Measurements from ENCODE around the gene RTKN.
A peak's percentile ranks its signal among the peaks of the same experiment; 100 is the strongest.
"Not testable (repeated sequence)": the region's sequence is repeated elsewhere in the genome, so short reads cannot be mapped to it uniquely, and the experiment has no call there.

Gene RTKN

GRCh38 chr2:74441690-74442482 lies at the start of gene RTKN:
Gene RTKN (minus strand): TSS chr2:74441937. CDS start chr2:74441816, 121 bp downstream.
- peak; percentile 31 to 55 for ATAC-seq

GRCh38 chr2:74489906-74490305 lies 48.2 kb upstream of the RTKN start:
- no peak for ATAC-seq

- no peak for ATAC-seq
Measured at GRCh38 chr2:74488643-74489481, 47.1 kb upstream of the RTKN start.

GRCh38 chr2:74486141-74486540 lies 44.4 kb upstream of the RTKN start:
- ATAC-seq = no peak

- not testable (repeated sequence) for ATAC-seq
Measured at GRCh38 chr2:74483675-74484164, 42.0 kb upstream of the RTKN start.

GRCh38 chr2:74482801-74483674 lies 41.3 kb upstream of the RTKN start, which contains the start of the genes CCDC142 and TTC31:
Gene CCDC142 (minus strand): TSS chr2:74482998. CDS start chr2:74482837, 161 bp downstream.
Gene TTC31 (plus strand): TSS chr2:74483081. CDS start chr2:74483096, 15 bp downstream.
- peak; percentile 93 to 95 for ATAC-seq

GRCh38 chr2:74481961-74482800 lies 40.4 kb upstream of the RTKN start:
- ATAC-seq = peak; percentile 47 to 49

- no peak for ATAC-seq
Measured at GRCh38 chr2:74481431-74481830, 39.7 kb upstream of the RTKN start.

GRCh38 chr2:74474899-74475298 lies 33.2 kb upstream of the RTKN start:
- ATAC-seq = no peak

- no peak for ATAC-seq
Measured at GRCh38 chr2:74474481-74474880, 32.7 kb upstream of the RTKN start.

- no peak for ATAC-seq
Measured at GRCh38 chr2:74472945-74473258, 31.2 kb upstream of the RTKN start.

- peak; percentile 94 to 97 for ATAC-seq
Measured at GRCh38 chr2:74472086-74472944, 30.6 kb upstream of the RTKN start, which contains the start of gene MRPL53. Gene MRPL53 (minus strand): TSS chr2:74472680. CDS start chr2:74472660, 20 bp downstream.

- ATAC-seq = peak in 1 of 2 donors; percentile 1
Measured at GRCh38 chr2:74471332-74472065, 29.8 kb upstream of the RTKN start.

GRCh38 chr2:74470742-74471141 lies 29.0 kb upstream of the RTKN start:
- ATAC-seq = not testable (repeated sequence)

- no peak for ATAC-seq
Measured at GRCh38 chr2:74464406-74464805, 22.7 kb upstream of the RTKN start.

GRCh38 chr2:74462786-74463105 lies 21.0 kb upstream of the RTKN start:
- ATAC-seq = no peak

- ATAC-seq = no peak
Measured at GRCh38 chr2:74462054-74462785, 20.5 kb upstream of the RTKN start.

GRCh38 chr2:74461187-74462053 lies 19.7 kb upstream of the RTKN start:
- ATAC-seq = no peak

Data from activated CD4-positive, CD25-positive, alpha-beta regulatory T cell treated with anti-CD3 and anti-CD28 coated beads, Interleukin-2, amount 50 U/mL, for 24 hours (primary cell).